Left renal cortex interstitium (tissue), 4 donors: ENCODE data around the gene IQGAP2. TPM values are rescaled to one million over a fixed set of nuclear protein-coding genes. Genes with fewer than 3 reads are reported as not detected.
A peak's percentile ranks its signal among the peaks of the same experiment; 100 is the strongest.

Experiments
- DNase-seq, 4 donors: peaks; one replicate each; pipeline ENCODE4 v3.0.0-alpha.2; 2013; ENCODE audit warnings: low read depth in 4 of 4, low spot score in 2 of 4, missing footprints in 1 of 4
- polyA plus RNA-seq, 4 donors: library from polyadenylated mRNA; unstranded; fragments of 120-200 nt; gene quantifications; one replicate each; pipeline ENCODE4 v1.2.1, GENCODE V29; 2013; ENCODE audit not compliant: insufficient read length in 4 of 4

Gene IQGAP2
- polyA plus RNA-seq, 4 donors: 59.4 to 83.3 (median 71.7) TPM

GRCh38 chr5:76696251-76696650 is 293.2 kb downstream of the IQGAP2 start:
- no peak for DNase-seq

DNA sequence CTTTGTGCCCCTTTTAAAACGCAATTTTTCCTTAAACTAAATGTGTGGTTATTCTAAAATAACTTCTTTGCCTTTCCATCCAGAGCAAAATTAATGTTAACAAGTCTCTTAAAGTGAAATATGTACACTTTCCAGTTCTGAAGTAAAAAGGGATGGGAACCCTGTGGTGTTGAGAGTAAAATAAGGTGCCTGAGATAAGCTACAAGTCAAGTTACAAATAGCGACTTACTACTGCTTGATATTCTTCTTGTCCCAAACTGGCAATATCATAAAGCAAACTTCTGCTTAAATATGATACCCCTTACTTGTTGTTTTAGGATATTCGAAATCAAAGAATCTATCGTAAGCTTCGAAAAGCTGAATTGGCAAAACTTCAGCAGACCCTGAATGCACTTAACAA is 294.6 kb downstream of the IQGAP2 start:
- DNase-seq: no peak

- no peak for DNase-seq
Observed at GRCh38 chr5:76700571-76700970, 297.5 kb downstream of the IQGAP2 start.

- no peak for DNase-seq
Observed at GRCh38 chr5:76701298-76701697, 298.2 kb downstream of the IQGAP2 start.

GRCh38 chr5:76703707-76704106 is 300.6 kb downstream of the IQGAP2 start:
- DNase-seq: no peak

DNA sequence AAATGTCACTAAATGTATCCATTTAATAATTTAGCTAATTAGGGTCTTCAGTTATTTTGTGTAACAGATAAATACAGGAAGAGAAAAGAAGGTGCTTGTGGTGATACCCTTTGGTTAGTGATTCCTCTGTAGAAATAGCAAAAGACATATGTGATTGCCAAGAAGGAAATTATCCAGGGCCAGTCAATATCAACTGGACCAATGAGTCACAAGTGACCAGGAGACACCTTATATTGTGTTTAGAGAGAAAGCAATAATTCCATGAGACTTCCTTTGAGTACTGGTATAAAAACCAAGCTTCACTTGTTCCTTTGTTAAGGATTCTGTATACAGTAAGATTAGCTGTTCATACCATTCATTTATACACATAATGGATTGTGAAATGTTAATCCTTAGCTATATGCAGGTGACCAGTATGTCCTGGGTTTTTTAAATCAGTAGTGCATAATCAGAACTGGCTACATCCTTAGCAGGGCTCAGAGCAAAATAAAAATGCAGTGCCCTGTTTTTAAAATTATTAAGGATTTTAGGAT is 301.1 kb downstream of the IQGAP2 start:
- DNase-seq: no peak

GRCh38 chr5:76705574-76705973 is 302.5 kb downstream of the IQGAP2 start:
- DNase-seq: no peak

DNA sequence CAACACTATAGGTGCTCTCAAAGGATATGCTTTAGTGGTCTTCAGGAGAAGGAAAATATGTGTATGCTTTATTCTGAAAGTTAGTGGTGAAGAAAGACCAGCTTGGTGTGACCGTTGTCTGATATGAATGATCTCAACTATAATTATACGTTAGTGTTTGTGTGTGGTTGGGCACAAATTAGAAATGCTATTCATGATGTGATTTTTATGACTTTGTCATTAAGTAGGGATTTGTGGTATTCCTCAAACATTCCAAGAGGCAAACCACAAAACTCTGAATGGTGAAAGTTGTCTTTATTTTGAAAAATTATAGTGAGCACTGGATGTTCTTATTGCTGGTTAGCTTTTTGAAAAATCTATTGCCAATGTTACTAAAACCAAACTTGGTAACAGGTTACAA is 306.7 kb downstream of the IQGAP2 start:
- no peak for DNase-seq

- DNase-seq: no peak
Observed at GRCh38 chr5:76710991-76711390, 307.9 kb downstream of the IQGAP2 start.

- peak in 1 of 4 donors; percentile 31 for DNase-seq
Observed at GRCh38 chr5:76714751-76715485, 311.8 kb downstream of the IQGAP2 start.

GRCh38 chr5:76715486-76715735 is 312.3 kb downstream of the IQGAP2 start:
- no peak for DNase-seq

DNA sequence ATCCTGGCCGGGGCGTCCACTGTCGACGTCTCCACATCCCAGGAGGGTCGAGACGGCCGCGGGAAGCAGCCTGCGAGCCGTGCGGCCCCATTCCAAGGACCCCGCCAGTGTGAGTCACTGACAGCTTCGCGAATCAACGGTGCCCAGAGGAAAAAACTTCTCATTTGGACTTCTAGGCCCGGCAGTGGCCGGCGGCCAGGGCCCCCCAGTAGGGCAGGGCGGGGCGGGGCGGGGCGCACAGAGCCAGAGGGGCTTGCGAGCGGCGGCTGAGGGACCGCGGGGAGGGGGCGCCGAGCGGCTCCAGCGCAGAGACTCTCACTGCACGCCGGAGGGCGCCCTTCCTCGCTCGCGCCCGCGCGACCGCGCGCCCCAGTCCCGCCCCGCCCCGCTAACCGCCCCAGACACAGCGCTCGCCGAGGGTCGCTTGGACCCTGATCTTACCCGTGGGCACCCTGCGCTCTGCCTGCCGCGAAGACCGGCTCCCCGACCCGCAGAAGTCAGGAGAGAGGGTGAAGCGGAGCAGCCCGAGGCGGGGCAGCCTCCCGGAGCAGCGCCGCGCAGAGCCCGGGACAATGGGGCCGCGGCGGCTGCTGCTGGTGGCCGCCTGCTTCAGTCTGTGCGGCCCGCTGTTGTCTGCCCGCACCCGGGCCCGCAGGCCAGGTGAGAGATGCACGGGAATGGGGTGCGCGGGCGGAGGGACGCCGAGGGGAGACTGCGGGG is 312.8 kb downstream of the IQGAP2 start, which contains the start of gene F2R:
F2R (plus strand) TSS at position 391 of the 720 bp plus-strand sequence; CDS start at position 573, 182 bp downstream.
- peak in 3 of 4 donors; percentile 22 to 71 (median 65) for DNase-seq

- peak in 2 of 4 donors; percentile 11 to 45 for DNase-seq
Observed at GRCh38 chr5:76716456-76717157, 313.5 kb downstream of the IQGAP2 start.

GRCh38 chr5:76717222-76718083 is 314.4 kb downstream of the IQGAP2 start:
- no peak for DNase-seq

- no peak for DNase-seq
Observed at GRCh38 chr5:76718381-76718832, 315.3 kb downstream of the IQGAP2 start.

GRCh38 chr5:76718880-76719279 is 315.8 kb downstream of the IQGAP2 start:
- DNase-seq: no peak

DNA sequence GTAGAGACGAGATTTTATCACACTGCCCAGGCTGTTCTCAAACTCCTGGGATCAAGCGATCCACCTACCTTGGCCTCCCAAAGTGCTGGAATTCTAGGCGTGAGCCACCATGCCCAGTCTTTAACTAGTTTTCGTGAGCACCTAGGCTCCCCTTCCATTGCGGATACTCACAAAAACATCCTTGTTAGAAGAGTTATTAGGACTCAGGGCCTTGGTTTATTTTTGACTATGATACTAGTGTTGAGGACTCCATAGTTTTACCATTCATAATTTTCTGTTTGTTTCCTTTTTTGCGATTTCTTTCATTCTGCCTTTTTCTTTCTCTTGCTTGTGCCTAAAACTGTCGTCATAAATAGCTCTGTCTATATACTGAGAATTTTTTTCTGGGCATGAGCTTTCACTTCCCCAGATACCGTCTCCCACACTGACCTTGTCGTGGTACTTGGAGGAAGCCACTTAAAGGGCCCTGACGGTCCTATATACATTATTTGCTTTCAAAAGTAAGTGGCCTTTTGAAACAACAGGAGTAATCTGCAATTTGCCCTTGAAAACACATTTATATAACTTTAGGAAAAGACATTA is 318.0 kb downstream of the IQGAP2 start:
- no peak for DNase-seq

DNA sequence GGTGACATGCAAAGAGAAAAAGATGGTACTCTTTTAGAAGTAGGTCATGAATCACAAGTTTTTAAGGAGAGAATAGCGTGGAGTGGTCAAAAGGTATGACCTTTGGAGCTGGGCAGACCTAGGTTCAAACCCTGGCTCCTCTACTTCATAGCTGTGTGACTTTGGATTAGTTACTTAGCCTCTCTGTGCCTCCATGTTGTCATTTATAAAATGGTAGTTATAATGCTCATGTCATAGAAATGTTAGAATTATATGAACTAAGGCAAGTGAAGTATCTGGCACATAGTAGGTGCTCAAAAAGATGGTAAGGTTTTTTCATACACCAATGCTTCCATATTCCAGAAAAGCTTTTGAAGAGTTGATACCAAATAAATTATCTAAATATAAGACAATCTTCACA is 320.2 kb downstream of the IQGAP2 start:
- DNase-seq: no peak

GRCh38 chr5:76723906-76724305 is 320.8 kb downstream of the IQGAP2 start:
- DNase-seq: no peak

DNA sequence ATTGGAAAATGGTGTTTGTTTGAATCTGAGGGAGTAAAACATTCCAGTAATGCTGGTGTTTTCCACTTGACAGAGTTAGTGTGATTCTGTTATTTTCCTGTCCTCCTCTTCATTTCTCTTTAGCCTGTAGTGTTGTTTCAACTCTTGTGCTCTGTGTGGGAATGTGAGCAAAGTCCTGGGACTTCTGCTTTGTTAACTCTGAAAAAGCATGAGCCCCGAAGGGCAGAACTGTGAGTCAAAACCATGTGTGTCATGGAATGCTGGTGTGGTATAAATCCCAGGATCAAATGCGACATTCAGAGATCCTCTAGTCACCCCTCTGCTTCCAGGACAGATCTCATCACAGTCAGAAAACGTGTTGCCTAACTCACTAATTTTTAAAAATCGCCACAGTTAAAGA is 321.8 kb downstream of the IQGAP2 start:
- no peak for DNase-seq
